ENCODE results near the gene TENM3.

TENM3 gene

GRCh38 chr4:182413550-182413949 lies 170.3 kb downstream of the TENM3 start:
- DNase-seq, result no peak

GRCh38 chr4:182415116-182415515 lies 171.9 kb downstream of the TENM3 start:
- no peak for DNase-seq

GRCh38 chr4:182416067-182416466 lies 172.9 kb downstream of the TENM3 start:
- no peak for DNase-seq

- no peak for DNase-seq
Observed at GRCh38 chr4:182418054-182418734, 175.0 kb downstream of the TENM3 start.

GRCh38 chr4:182420189-182420588 lies 177.0 kb downstream of the TENM3 start:
- no peak for DNase-seq

GRCh38 chr4:182421753-182422152 lies 178.6 kb downstream of the TENM3 start:
- DNase-seq, result no peak

- DNase-seq, result no peak
Observed at GRCh38 chr4:182425302-182425701, 182.1 kb downstream of the TENM3 start.

- DNase-seq, result no peak
Observed at GRCh38 chr4:182426901-182427300, 183.7 kb downstream of the TENM3 start.

- DNase-seq, result no peak
Observed at GRCh38 chr4:182427554-182427953, 184.4 kb downstream of the TENM3 start.

- DNase-seq, result no peak
Observed at GRCh38 chr4:182429896-182430295, 186.7 kb downstream of the TENM3 start.

GRCh38 chr4:182432819-182433218 lies 189.6 kb downstream of the TENM3 start:
- no peak for DNase-seq

- no peak for DNase-seq
Observed at GRCh38 chr4:182434720-182435119, 191.5 kb downstream of the TENM3 start.

GRCh38 chr4:182435401-182435800 lies 192.2 kb downstream of the TENM3 start:
- DNase-seq, result no peak

GRCh38 chr4:182443070-182443469 lies 199.9 kb downstream of the TENM3 start:
- no peak for DNase-seq

GRCh38 chr4:182447767-182448280 lies 204.6 kb downstream of the TENM3 start:
- DNase-seq, result no peak

- no peak for DNase-seq
Observed at GRCh38 chr4:182448281-182449151, 205.3 kb downstream of the TENM3 start.

GRCh38 chr4:182449186-182449929 lies 206.2 kb downstream of the TENM3 start:
- no peak for DNase-seq

- no peak for DNase-seq
Observed at GRCh38 chr4:182449930-182450439, 206.8 kb downstream of the TENM3 start.

GRCh38 chr4:182451441-182451840 lies 208.2 kb downstream of the TENM3 start:
- DNase-seq, result no peak

- no peak for DNase-seq
Observed at GRCh38 chr4:182453830-182454229, 210.6 kb downstream of the TENM3 start.

- no peak for DNase-seq
Observed at GRCh38 chr4:182454440-182455013, 211.3 kb downstream of the TENM3 start.

- no peak for DNase-seq
Observed at GRCh38 chr4:182465114-182465513, 221.9 kb downstream of the TENM3 start.

- no peak for DNase-seq
Observed at GRCh38 chr4:182465979-182466378, 222.8 kb downstream of the TENM3 start.

All from effector CD8-positive, alpha-beta T cell (primary cell).